ENCODE data around the gene SPHKAP. TPM values are rescaled to one million over a fixed set of nuclear protein-coding genes. Genes with fewer than 3 reads are reported as not detected.

SPHKAP gene
- total RNA-seq, 4 donors from 2014 or later = 0.16 to 0.60 (median 0.27) TPM; not detected in 1

GRCh38 chr2:228197504-228197903, 16.0 kb upstream of the SPHKAP start:
- intact Hi-C loops (cut with DNase I; ENCODE audit: low total_unique reads) = no loop called here
- no peak for DNase-seq

GRCh38 chr2:228180181-228181097, 1.0 kb downstream of the SPHKAP start:
- Histone ChIP-seq H3K27me3 (peaks cover 25% of the 10 kb centered on the region), H3K4me1 (no peaks in the 10 kb centered on the region), H3K36me3 (no peaks in the 10 kb centered on the region), H3K4me3 (no peak overlapping the region), H3K27ac (no peak overlapping the region), H3K9me3 (no peaks in the 10 kb centered on the region)
- no peak for DNase-seq
- in situ Hi-C loops (cut with MboI; ENCODE audit: low pct_ligation_motif_present in 1 of 4, low pct_unique_long_range_greater_than_20kb in 1 of 4, low sequenced_read_pairs in 3 of 4) (no loop called here), intact Hi-C loops (cut with DNase I; ENCODE audit: low total_unique reads) (no loop called here)
- 7 to 26% methylated on average over 15 to 43 of the region's 43 CpGs for WGBS, 2 donors (ENCODE audit: low coverage in 1 of 2)
- no peak for TF ChIP-seq POLR2AphosphoS5 (IDR thresholded peaks at IDR 0.05)

More at GRCh38 chr2:228197504-228197903, 16.0 kb upstream of the SPHKAP start:
- H3K27me3 ChIP-seq = no peaks in the 10 kb centered on the region
- WGBS, 2 donors (ENCODE audit: low coverage in 1 of 2) = 53 to 100% methylated on average over 1 to 2 of the region's 2 CpGs
- H3K4me3 ChIP-seq = no peak overlapping the region
- TF ChIP-seq EP300 (IDR thresholded peaks at IDR 0.05; ENCODE audit: low read depth) (no peak), POLR2AphosphoS5 (IDR thresholded peaks at IDR 0.05) (no peak), CTCF (IDR thresholded peaks at IDR 0.05) (no peak), POLR2A (IDR thresholded peaks at IDR 0.05) (no peak)
- no peaks in the 10 kb centered on the region for H3K36me3 ChIP-seq
- in situ Hi-C loops (cut with MboI; ENCODE audit: low pct_ligation_motif_present in 1 of 4, low pct_unique_long_range_greater_than_20kb in 1 of 4, low sequenced_read_pairs in 3 of 4) = no loop called here
- H3K27ac ChIP-seq = no peak overlapping the region
- no peaks in the 10 kb centered on the region for H3K9me3 ChIP-seq
- no peaks in the 10 kb centered on the region for H3K4me1 ChIP-seq

GRCh38 chr2:228167290-228167689, 14.2 kb downstream of the SPHKAP start:
- intact Hi-C loops (cut with DNase I; ENCODE audit: low total_unique reads) = no loop called here
- no peaks in the 10 kb centered on the region for H3K27me3 ChIP-seq
- no peaks in the 10 kb centered on the region for H3K4me1 ChIP-seq
- no peak for DNase-seq
- no peaks in the 10 kb centered on the region for H3K9me3 ChIP-seq
- TF ChIP-seq POLR2AphosphoS5 (IDR thresholded peaks at IDR 0.05) (no peak), EP300 (IDR thresholded peaks at IDR 0.05; ENCODE audit: low read depth) (no peak), POLR2A (IDR thresholded peaks at IDR 0.05) (no peak), CTCF (IDR thresholded peaks at IDR 0.05) (no peak)
- 71 to 72% methylated on average over 4 of the region's 4 CpGs for WGBS, 2 donors (ENCODE audit: low coverage in 1 of 2)
- in situ Hi-C loops (cut with MboI; ENCODE audit: low pct_ligation_motif_present in 1 of 4, low pct_unique_long_range_greater_than_20kb in 1 of 4, low sequenced_read_pairs in 3 of 4) = no loop called here
- no peak overlapping the region for H3K4me3 ChIP-seq
- H3K36me3 ChIP-seq = no peaks in the 10 kb centered on the region
- no peak overlapping the region for H3K27ac ChIP-seq

GRCh38 chr2:228164718-228165117, 16.8 kb downstream of the SPHKAP start:
- Histone ChIP-seq H3K9me3 (no peaks in the 10 kb centered on the region), H3K4me1 (no peaks in the 10 kb centered on the region), H3K27me3 (no peaks in the 10 kb centered on the region), H3K36me3 (no peaks in the 10 kb centered on the region), H3K27ac (no peak overlapping the region), H3K4me3 (no peak overlapping the region)
- 67 to 83% methylated on average over 2 to 3 of the region's 3 CpGs for WGBS, 2 donors (ENCODE audit: low coverage in 1 of 2)
- DNase-seq = no peak
- in situ Hi-C loops (cut with MboI; ENCODE audit: low pct_ligation_motif_present in 1 of 4, low pct_unique_long_range_greater_than_20kb in 1 of 4, low sequenced_read_pairs in 3 of 4) (no loop called here), intact Hi-C loops (cut with DNase I; ENCODE audit: low total_unique reads) (no loop called here)
- TF ChIP-seq EP300 (IDR thresholded peaks at IDR 0.05; ENCODE audit: low read depth) (no peak), CTCF (IDR thresholded peaks at IDR 0.05) (no peak), POLR2A (IDR thresholded peaks at IDR 0.05) (no peak), POLR2AphosphoS5 (IDR thresholded peaks at IDR 0.05) (no peak)

Measured in transverse colon (tissue), 4 donors.